ENCODE results near the gene M6PR.

M6PR gene

DNA sequence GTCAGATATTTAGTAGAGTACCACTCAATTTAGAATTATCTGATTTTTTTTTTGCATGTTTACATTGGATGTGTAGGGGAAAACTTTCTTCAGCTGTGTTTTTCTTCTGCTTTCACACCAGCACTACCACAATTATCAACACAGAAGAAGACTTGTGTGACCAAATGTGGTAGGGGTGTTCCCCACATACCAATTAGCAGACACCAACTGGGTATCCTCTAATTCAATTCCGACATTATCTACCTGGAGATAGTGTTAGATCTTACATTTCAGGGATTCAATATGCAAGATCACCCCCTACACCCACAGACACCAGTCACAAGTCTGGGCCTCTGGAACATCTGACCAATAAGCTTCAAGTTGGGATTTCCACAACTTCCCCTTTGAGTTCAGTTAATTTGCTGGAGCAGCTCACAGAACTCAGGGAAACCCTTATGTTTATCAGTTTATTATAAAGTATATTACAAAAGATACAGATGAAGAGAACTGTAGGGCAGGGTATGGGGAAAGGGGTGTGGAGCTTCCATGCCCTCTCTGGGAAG is 35.8 kb upstream of the M6PR start:
- no peak for TF ChIP-seq ARNTL (CRISPR knock-in tag; IDR thresholded peaks at IDR 0.05; ENCODE audit: borderline replicate concordance, low read depth)
- no peak for TF ChIP-seq ZFP30 (CRISPR knock-in tag; IDR thresholded peaks at IDR 0.05)
- TF ChIP-seq, protein P1, sequence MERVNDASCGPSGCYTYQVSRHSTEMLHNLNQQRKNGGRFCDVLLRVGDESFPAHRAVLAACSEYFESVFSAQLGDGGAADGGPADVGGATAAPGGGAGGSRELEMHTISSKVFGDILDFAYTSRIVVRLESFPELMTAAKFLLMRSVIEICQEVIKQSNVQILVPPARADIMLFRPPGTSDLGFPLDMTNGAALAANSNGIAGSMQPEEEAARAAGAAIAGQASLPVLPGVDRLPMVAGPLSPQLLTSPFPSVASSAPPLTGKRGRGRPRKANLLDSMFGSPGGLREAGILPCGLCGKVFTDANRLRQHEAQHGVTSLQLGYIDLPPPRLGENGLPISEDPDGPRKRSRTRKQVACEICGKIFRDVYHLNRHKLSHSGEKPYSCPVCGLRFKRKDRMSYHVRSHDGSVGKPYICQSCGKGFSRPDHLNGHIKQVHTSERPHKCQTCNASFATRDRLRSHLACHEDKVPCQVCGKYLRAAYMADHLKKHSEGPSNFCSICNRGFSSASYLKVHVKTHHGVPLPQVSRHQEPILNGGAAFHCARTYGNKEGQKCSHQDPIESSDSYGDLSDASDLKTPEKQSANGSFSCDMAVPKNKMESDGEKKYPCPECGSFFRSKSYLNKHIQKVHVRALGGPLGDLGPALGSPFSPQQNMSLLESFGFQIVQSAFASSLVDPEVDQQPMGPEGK (CRISPR knock-in tag; IDR thresholded peaks at IDR 0.05; ENCODE audit: borderline replicate concordance), result no peak
- no peak for TF ChIP-seq ZNF70 (CRISPR knock-in tag; IDR thresholded peaks at IDR 0.05)
- TF ChIP-seq, protein P2, sequence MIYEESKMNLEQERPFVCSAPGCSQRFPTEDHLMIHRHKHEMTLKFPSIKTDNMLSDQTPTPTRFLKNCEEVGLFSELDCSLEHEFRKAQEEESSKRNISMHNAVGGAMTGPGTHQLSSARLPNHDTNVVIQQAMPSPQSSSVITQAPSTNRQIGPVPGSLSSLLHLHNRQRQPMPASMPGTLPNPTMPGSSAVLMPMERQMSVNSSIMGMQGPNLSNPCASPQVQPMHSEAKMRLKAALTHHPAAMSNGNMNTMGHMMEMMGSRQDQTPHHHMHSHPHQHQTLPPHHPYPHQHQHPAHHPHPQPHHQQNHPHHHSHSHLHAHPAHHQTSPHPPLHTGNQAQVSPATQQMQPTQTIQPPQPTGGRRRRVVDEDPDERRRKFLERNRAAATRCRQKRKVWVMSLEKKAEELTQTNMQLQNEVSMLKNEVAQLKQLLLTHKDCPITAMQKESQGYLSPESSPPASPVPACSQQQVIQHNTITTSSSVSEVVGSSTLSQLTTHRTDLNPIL (CRISPR knock-in tag; IDR thresholded peaks at IDR 0.05; ENCODE audit: low read depth), result no peak
- no peak for TF ChIP-seq RARB (CRISPR knock-in tag; IDR thresholded peaks at IDR 0.05)
- no peak for ATAC-seq

DNA sequence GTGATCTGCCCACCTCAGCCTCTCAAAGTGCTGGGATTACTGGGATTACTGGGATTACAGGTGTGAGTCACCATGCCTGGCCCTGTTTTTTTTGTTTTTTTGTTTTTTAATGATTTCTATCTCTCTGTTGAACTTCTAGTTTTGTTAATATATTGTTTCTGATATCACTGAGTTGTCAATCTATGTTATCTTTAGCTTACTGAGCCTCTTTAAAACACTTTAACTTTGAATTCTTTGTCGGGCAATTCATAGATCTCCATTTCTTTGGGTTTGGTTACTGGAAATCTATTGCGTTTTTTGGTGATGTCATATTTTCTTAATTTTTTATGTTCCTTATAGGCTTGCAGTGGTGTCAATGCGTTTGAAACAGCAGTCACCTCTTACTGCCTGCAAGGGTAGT is 30.7 kb upstream of the M6PR start:
- no peak for TF ChIP-seq ZNF70 (CRISPR knock-in tag; IDR thresholded peaks at IDR 0.05)
- no peak for TF ChIP-seq ZC3H10 (CRISPR knock-in tag; IDR thresholded peaks at IDR 0.05)
- TF ChIP-seq ARNTL (CRISPR knock-in tag; IDR thresholded peaks at IDR 0.05; ENCODE audit: borderline replicate concordance, low read depth), result no peak
- no peak for TF ChIP-seq ISL1 (CRISPR knock-in tag; IDR thresholded peaks at IDR 0.05)
- TF ChIP-seq TCF4 (CRISPR knock-in tag; IDR thresholded peaks at IDR 0.05; ENCODE audit: borderline replicate concordance), result no peak
- no peak for TF ChIP-seq SNAI2 (CRISPR knock-in tag; IDR thresholded peaks at IDR 0.05)
- TF ChIP-seq CSDC2 (CRISPR knock-in tag; IDR thresholded peaks at IDR 0.05), result no peak
- TF ChIP-seq, protein P2 (CRISPR knock-in tag; IDR thresholded peaks at IDR 0.05; ENCODE audit: low read depth), result no peak
- TF ChIP-seq, protein P3, sequence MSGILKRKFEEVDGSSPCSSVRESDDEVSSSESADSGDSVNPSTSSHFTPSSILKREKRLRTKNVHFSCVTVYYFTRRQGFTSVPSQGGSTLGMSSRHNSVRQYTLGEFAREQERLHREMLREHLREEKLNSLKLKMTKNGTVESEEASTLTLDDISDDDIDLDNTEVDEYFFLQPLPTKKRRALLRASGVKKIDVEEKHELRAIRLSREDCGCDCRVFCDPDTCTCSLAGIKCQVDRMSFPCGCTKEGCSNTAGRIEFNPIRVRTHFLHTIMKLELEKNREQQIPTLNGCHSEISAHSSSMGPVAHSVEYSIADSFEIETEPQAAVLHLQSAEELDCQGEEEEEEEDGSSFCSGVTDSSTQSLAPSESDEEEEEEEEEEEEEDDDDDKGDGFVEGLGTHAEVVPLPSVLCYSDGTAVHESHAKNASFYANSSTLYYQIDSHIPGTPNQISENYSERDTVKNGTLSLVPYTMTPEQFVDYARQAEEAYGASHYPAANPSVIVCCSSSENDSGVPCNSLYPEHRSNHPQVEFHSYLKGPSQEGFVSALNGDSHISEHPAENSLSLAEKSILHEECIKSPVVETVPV (CRISPR knock-in tag; IDR thresholded peaks at IDR 0.05), result no peak
- TF ChIP-seq ZNF565 (CRISPR knock-in tag; conservative IDR thresholded peaks at IDR 0.05; ENCODE audit: low read depth), result no peak
- no peak for TF ChIP-seq ZFP30 (CRISPR knock-in tag; IDR thresholded peaks at IDR 0.05)
- TF ChIP-seq GLIS3 (CRISPR knock-in tag; IDR thresholded peaks at IDR 0.05), result no peak
- TF ChIP-seq ESRRG (CRISPR knock-in tag; IDR thresholded peaks at IDR 0.05), result no peak
- no peak for TF ChIP-seq OSR1 (CRISPR knock-in tag; IDR thresholded peaks at IDR 0.05)
- TF ChIP-seq ZFP3 (CRISPR knock-in tag; IDR thresholded peaks at IDR 0.05), result no peak
- TF ChIP-seq BACH2 (CRISPR knock-in tag; IDR thresholded peaks at IDR 0.05; ENCODE audit: borderline replicate concordance), result no peak
- TF ChIP-seq, protein P4, sequence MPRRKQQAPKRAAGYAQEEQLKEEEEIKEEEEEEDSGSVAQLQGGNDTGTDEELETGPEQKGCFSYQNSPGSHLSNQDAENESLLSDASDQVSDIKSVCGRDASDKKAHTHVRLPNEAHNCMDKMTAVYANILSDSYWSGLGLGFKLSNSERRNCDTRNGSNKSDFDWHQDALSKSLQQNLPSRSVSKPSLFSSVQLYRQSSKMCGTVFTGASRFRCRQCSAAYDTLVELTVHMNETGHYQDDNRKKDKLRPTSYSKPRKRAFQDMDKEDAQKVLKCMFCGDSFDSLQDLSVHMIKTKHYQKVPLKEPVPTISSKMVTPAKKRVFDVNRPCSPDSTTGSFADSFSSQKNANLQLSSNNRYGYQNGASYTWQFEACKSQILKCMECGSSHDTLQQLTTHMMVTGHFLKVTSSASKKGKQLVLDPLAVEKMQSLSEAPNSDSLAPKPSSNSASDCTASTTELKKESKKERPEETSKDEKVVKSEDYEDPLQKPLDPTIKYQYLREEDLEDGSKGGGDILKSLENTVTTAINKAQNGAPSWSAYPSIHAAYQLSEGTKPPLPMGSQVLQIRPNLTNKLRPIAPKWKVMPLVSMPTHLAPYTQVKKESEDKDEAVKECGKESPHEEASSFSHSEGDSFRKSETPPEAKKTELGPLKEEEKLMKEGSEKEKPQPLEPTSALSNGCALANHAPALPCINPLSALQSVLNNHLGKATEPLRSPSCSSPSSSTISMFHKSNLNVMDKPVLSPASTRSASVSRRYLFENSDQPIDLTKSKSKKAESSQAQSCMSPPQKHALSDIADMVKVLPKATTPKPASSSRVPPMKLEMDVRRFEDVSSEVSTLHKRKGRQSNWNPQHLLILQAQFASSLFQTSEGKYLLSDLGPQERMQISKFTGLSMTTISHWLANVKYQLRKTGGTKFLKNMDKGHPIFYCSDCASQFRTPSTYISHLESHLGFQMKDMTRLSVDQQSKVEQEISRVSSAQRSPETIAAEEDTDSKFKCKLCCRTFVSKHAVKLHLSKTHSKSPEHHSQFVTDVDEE (CRISPR knock-in tag; IDR thresholded peaks at IDR 0.05), result no peak
- no peak for ATAC-seq

DNA sequence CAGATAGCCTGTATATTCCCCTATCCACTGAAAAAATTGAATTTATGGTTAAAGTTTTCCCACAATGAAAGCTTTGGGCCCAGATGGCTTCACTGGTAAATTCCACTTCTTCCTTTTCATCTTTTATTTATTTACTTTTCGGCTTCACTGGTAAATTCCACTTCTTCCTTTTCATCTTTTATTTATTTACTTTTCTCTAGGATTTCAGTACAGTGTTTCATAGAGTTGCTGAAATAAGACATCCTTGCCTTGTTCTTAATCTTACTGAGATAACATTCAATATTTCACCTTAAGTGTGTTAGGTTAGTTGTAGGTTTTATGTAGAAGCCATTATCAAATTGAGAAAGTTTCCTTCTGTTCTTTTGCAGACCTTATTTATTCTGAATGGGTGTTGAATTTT is 21.0 kb upstream of the M6PR start:
- no peak for TF ChIP-seq ZFP30 (CRISPR knock-in tag; IDR thresholded peaks at IDR 0.05)
- no peak for ATAC-seq

DNA sequence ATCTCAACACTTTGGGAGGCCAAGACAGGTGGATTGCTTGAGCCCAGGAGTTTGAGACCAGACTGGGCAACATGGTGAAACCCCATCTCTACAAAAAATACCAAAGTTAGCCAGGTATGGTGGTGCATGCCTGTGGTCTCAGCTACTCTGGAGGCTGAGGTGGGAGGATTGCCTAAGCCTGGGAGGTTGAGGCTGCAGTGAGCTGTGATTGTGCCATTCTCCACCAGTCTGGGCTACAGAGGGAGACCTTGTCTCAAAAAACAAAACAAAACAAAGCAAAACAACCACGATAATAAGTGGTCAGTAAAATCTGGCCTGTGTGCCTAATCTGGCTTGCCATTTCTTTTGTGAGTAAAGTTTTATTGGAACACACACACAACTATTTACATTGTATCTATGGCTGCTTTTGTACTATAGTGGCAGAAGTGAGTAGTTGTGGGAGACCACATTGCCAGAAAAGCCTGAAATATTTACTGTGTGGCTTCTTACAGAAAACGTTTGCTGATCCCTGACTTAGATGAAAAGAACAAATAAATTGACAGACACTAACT is 20.5 kb upstream of the M6PR start:
- ATAC-seq, result no peak
- TF ChIP-seq, protein P1 (CRISPR knock-in tag; IDR thresholded peaks at IDR 0.05; ENCODE audit: borderline replicate concordance), result no peak
- TF ChIP-seq ZC3H10 (CRISPR knock-in tag; IDR thresholded peaks at IDR 0.05) (no peak), TOX (CRISPR knock-in tag; IDR thresholded peaks at IDR 0.05; ENCODE audit: borderline replicate concordance) (no peak), ZNF70 (CRISPR knock-in tag; IDR thresholded peaks at IDR 0.05) (no peak), SNAI2 (CRISPR knock-in tag; IDR thresholded peaks at IDR 0.05) (no peak), ZFP30 (CRISPR knock-in tag; IDR thresholded peaks at IDR 0.05) (no peak), ZNF565 (CRISPR knock-in tag; conservative IDR thresholded peaks at IDR 0.05; ENCODE audit: low read depth) (no peak)
- TF ChIP-seq, protein P2 (CRISPR knock-in tag; IDR thresholded peaks at IDR 0.05; ENCODE audit: low read depth), result no peak
- TF ChIP-seq, protein P5, sequence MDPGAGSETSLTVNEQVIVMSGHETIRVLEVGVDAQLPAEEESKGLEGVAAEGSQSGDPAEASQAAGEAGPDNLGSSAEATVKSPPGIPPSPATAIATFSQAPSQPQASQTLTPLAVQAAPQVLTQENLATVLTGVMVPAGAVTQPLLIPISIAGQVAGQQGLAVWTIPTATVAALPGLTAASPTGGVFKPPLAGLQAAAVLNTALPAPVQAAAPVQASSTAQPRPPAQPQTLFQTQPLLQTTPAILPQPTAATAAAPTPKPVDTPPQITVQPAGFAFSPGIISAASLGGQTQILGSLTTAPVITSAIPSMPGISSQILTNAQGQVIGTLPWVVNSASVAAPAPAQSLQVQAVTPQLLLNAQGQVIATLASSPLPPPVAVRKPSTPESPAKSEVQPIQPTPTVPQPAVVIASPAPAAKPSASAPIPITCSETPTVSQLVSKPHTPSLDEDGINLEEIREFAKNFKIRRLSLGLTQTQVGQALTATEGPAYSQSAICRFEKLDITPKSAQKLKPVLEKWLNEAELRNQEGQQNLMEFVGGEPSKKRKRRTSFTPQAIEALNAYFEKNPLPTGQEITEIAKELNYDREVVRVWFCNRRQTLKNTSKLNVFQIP (CRISPR knock-in tag; IDR thresholded peaks at IDR 0.05; ENCODE audit: borderline replicate concordance, low read depth), result no peak
